Ovary (tissue), 9 donors: ENCODE measurements around the gene RNF212. TPM values are rescaled to one million over a fixed set of nuclear protein-coding genes. Genes with fewer than 3 reads are reported as not detected.

Experiments
- DNase-seq, 5 donors: peaks; one replicate each; pipeline ENCODE4 v3.0.0-alpha.2; 2019 to 2020
- H3K27ac ChIP-seq, 2 donors: fragments of 200-600 bp; one replicate each; pipeline versions ENCODE4 v1.5.1 to v1.8.0; 2019 to 2022
- H3K27me3 ChIP-seq: fragments of 200-600 bp; one replicate; pipeline ENCODE4 v1.8.0; 2022
- H3K36me3 ChIP-seq: fragments of 200-600 bp; sonication (generic); one replicate; pipeline ENCODE4 v1.5.1; 2019
- H3K4me1 ChIP-seq: one replicate; pipeline ENCODE4 v1.8.1; 2013; ENCODE audit warnings: mild to moderate bottlenecking, moderate library complexity; ENCODE audit not compliant: insufficient read depth
- H3K4me3 ChIP-seq: fragments of 200-600 bp; sonication (generic); one replicate; pipeline ENCODE4 v1.5.1; 2017
- H3K9me3 ChIP-seq, 2 donors: fragments of 200-600 bp in 1 of 2; sonication (generic) in 1 of 2; one replicate each; pipeline versions ENCODE4 v1.5.1 to v1.8.1; 2013 to 2019; ENCODE audit warnings: mild to moderate bottlenecking in 1 of 2, moderate library complexity in 1 of 2
- EP300 ChIP-seq: sonication (generic); formaldehyde crosslinking; IDR thresholded peaks from one replicate; pipeline ENCODE4 v1.6.1; 2017; ENCODE audit warnings: antibody characterized with exemption
- POLR2A ChIP-seq: fragments of 450-650 bp; IDR thresholded peaks from one replicate; pipeline ENCODE4 v1.6.1; 2017; ENCODE audit warnings: antibody characterized with exemption, mild to moderate bottlenecking, moderate library complexity
- WGBS, 3 donors: extraction: QIAGEN DNeasy Blood & Tissue Kit in 1 of 3; methylation state at CpG; one replicate each; pipeline versions ENCODE4 v1.1.5 to v1.1.7; 2013 to 2017; 5-methylcytosine and 5-hydroxymethylcytosine counted together
- intact Hi-C, 4 donors: fragments of 100-400 bp; cut with DNase I; formaldehyde crosslinking; loops; one replicate each; pipeline versions ENCODE4 v1.11.0 to v1.15.1; 2022 to 2023
- polyA plus RNA-seq, 2 donors: library from polyadenylated mRNA; stranded (reverse); fragments of 200-250 nt in 1 of 2; fragments of 350-450 nt in 1 of 2; fragmentation: Illumina TruSeq in 1 of 2; extraction: RNeasy Lipid Tissue Mini Kit (QIAGEN cat#74804) in 1 of 2; gene quantifications; one replicate each; pipeline ENCODE4 v1.2.3, GENCODE V29; 2013 to 2014
- total RNA-seq, 7 donors: library from RNA; depleted of rRNA in 2 of 7; stranded (reverse); fragments of >200 nt in 2 of 7; fragmentation: NEBNext Ultra II Directional in 3 of 7; extraction: Animal tissue kit (Norgen Biotek cat#: 25700) in 3 of 7; gene quantifications; one replicate each; pipeline versions ENCODE4 v1.1.0 to v1.2.4, GENCODE V29; 2016 to 2023
- TF ChIP-seq, protein P1 (sequence below), 3 donors: fragments of 450-650 bp in 2 of 3; fragments of 200-600 bp in 1 of 3; IDR thresholded peaks; one replicate each; pipeline versions ENCODE4 v1.5.1 to v1.8.0; 2016 to 2022; ENCODE audit warnings: antibody characterized with exemption in 3 of 3, mild to moderate bottlenecking in 1 of 3
- donor health status: DM: no; HTN: no; CAD: no; lungs with moderate emphysema.
- donor health status: DM: no; HTN: no; CAD: no.
- donor health status: Bipolar disorder and iron deficiency.
- donor health status: DM: yes; HTN: yes; CAD: no.
- donor health status: DM: no; HTN: no; CAD: no.
- donor health status: DM: yes; HTN: yes; CAD: no.

The RNF212 gene
- total and polyA plus RNA-seq, 9 donors = 6.2 to 31.0 (median 14.1) TPM

DNA sequence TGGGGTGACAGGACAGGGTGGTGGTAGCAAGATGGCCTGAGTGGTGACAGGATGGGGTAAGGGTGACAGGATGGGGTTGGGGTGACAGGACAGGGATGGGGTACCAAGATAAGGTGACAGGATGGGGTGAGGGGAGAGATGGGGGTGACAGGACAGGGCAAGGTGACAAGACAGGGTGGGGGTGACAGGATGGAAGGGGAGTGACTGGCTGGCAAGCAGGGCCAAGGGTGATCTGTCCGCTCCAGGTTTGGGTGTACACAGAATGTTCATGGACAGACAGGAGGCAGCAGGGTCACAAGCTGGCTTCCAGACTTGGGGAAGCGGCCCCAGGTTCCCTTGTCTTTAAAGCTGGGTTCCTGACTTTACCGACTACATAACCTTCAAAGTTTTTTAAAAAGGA is 23.3 kb downstream of the RNF212 start:
- Histone ChIP-seq H3K4me1 (no peaks in the 10 kb centered on the region), H3K27ac (no peak overlapping the region), H3K36me3 (no peaks in the 10 kb centered on the region), H3K9me3 (no peaks in the 10 kb centered on the region), H3K4me3 (no peak overlapping the region), H3K27me3 (no peaks in the 10 kb centered on the region)
- intact Hi-C loops = no loop called here
- TF ChIP-seq, protein P1, sequence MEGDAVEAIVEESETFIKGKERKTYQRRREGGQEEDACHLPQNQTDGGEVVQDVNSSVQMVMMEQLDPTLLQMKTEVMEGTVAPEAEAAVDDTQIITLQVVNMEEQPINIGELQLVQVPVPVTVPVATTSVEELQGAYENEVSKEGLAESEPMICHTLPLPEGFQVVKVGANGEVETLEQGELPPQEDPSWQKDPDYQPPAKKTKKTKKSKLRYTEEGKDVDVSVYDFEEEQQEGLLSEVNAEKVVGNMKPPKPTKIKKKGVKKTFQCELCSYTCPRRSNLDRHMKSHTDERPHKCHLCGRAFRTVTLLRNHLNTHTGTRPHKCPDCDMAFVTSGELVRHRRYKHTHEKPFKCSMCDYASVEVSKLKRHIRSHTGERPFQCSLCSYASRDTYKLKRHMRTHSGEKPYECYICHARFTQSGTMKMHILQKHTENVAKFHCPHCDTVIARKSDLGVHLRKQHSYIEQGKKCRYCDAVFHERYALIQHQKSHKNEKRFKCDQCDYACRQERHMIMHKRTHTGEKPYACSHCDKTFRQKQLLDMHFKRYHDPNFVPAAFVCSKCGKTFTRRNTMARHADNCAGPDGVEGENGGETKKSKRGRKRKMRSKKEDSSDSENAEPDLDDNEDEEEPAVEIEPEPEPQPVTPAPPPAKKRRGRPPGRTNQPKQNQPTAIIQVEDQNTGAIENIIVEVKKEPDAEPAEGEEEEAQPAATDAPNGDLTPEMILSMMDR (IDR thresholded peaks at IDR 0.05) = no peak
- TF ChIP-seq EP300 = no peak
- TF ChIP-seq POLR2A = no peak
- no peak for DNase-seq
- WGBS, 3 donors = 76 to 92% (median 90%) methylated on average over 3 of the region's 3 CpGs

DNA sequence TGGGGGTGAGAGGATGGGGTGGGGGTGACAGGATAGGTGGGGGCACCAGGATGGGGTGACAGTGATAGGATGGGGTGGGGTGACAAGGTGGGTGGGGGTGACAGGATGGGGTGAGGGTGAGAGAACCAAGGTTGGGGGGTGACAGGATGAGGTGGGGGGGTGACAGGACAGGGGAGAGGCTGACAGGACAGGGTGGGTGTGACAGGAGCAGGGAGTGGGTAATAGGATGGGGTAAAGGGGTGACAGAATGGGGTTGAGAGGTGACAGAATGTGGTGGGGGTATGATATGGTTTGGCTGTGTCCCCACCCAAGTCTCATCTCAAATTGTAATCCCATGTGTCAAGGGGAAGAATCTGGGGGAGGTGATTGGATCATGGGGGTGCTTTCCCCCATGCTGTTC is 26.0 kb downstream of the RNF212 start:
- Histone ChIP-seq H3K36me3 (no peaks in the 10 kb centered on the region), H3K4me3 (no peak overlapping the region), H3K4me1 (no peaks in the 10 kb centered on the region), H3K27me3 (no peaks in the 10 kb centered on the region), H3K9me3 (no peaks in the 10 kb centered on the region), H3K27ac (no peak overlapping the region)
- TF ChIP-seq, protein P1 (IDR thresholded peaks at IDR 0.05) = no peak
- TF ChIP-seq EP300 (no peak), POLR2A (no peak)
- intact Hi-C loops = no loop called here
- no peak for DNase-seq

DNA sequence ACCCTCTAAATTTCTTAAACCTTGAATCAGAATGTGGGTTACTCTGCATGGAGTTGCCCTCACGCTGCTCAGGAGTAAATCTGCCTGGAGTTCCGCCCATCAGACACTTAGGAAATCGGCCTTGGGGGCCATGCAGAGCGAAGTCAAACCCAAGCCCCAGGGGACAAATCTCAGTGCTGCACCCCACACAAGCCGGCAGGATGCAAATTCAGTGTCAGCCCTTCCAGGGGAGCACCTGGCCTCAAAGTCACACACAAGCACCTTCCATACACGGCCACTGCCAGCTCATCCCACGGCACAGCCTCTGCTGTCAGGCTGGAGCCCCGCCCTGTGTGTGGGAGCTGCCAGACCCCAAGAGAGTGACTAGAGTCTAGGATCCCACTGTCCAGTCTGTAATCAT is 27.4 kb downstream of the RNF212 start:
- TF ChIP-seq, protein P1 (IDR thresholded peaks at IDR 0.05) = no peak
- TF ChIP-seq POLR2A = no peak
- TF ChIP-seq EP300 = no peak
- Histone ChIP-seq H3K4me1 (no peaks in the 10 kb centered on the region), H3K36me3 (no peaks in the 10 kb centered on the region), H3K4me3 (no peak overlapping the region), H3K9me3 (no peaks in the 10 kb centered on the region), H3K27me3 (no peaks in the 10 kb centered on the region), H3K27ac (no peak overlapping the region)
- no peak for DNase-seq
- 52 to 61% (median 61%) methylated on average over 8 of the region's 8 CpGs for WGBS, 3 donors
- intact Hi-C loops = no loop called here

DNA sequence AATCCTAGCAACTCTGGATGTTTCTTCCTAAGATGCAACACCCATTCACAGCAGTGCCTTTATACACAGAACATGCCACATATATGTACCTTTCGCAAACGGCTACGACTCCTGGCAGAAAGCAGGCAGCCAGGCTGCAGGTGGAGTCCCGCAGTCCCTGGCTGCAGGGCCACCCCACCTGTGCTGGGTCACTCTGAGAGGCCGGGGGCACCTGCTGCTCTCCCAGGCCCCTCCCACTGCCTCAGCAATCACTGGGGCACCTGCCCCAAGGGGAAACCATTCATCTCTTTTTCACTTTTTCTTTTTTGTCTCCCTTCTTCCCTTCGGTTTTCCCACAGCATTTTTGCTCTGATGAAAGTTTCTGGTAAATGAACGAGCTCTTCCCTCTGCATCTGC is 28.0 kb downstream of the RNF212 start:
- Histone ChIP-seq H3K36me3 (no peaks in the 10 kb centered on the region), H3K4me3 (no peak overlapping the region), H3K27ac (no peak overlapping the region), H3K4me1 (no peaks in the 10 kb centered on the region), H3K27me3 (no peaks in the 10 kb centered on the region), H3K9me3 (no peaks in the 10 kb centered on the region)
- WGBS, 3 donors = 83 to 91% (median 86%) methylated on average over 7 of the region's 7 CpGs
- intact Hi-C loops = no loop called here
- DNase-seq = no peak
- TF ChIP-seq POLR2A (no peak), EP300 (no peak)
- TF ChIP-seq, protein P1 (IDR thresholded peaks at IDR 0.05) = no peak
